Motor neuron (in vitro differentiated cells): ENCODE results near the gene LMOD2. TPM values are rescaled to one million over a fixed set of nuclear protein-coding genes. Genes with fewer than 3 reads are reported as not detected.

Source experiments
- ATAC-seq, 8 experiments: fragments of 200-7000 bp; cut with Tn5 transposase; replicated peaks in 6 of 8; 2 replicates each; pipeline ENCODE4 v1.8.0; 2021; ENCODE audit warnings: mild to moderate bottlenecking in 8 of 8, moderate library complexity in 8 of 8
- H3K27ac ChIP-seq, 2 donors: fragments of 250-450 bp; sonication (Bioruptor Pico); 2 replicates each; pipeline ENCODE4 v1.9.0; 2021; ENCODE audit warnings: antibody characterized with exemption in 2 of 2, mild to moderate bottlenecking in 2 of 2, moderate library complexity in 1 of 2
- H3K4me1 ChIP-seq, 2 donors: fragments of 250-450 bp; sonication (Bioruptor Pico); replicated peaks in 1 of 2; 2 replicates each; pipeline ENCODE4 v1.6.1; 2021; ENCODE audit warnings: antibody characterized with exemption in 2 of 2, mild to moderate bottlenecking in 2 of 2, moderate library complexity in 1 of 2
- H3K4me3 ChIP-seq, 5 donors: fragments of 250-450 bp; sonication (Bioruptor Pico); 2 replicates each; pipeline ENCODE4 v1.9.0; 2021; ENCODE audit warnings: antibody characterized with exemption in 5 of 5, mild to moderate bottlenecking in 5 of 5, moderate library complexity in 4 of 5
- WGBS, 10 experiments: fragments of 450-650 bp; shearing (Covaris generic); methylation state at CpG; one replicate each; pipeline ENCODE4 v1.0.0; 2022; 5-methylcytosine and 5-hydroxymethylcytosine counted together
- in situ Hi-C, 9 experiments: fragments of 400-800 bp; cut with MboI; loops; one replicate each; pipeline ENCODE4 v1.15.0; 2021; ENCODE audit warnings: low sequenced_read_pairs in 9 of 9, low pct_unique_long_range_greater_than_20kb in 2 of 9; ENCODE audit not compliant: unreplicated experiment in 9 of 9
- total RNA-seq, 8 experiments: library from RNA; unstranded; fragments of 300-600 nt; gene quantifications; 2 replicates each; pipeline versions ENCODE4 v1.2.3 to v1.2.4, GENCODE V29; 2022

LMOD2 gene, protein sequence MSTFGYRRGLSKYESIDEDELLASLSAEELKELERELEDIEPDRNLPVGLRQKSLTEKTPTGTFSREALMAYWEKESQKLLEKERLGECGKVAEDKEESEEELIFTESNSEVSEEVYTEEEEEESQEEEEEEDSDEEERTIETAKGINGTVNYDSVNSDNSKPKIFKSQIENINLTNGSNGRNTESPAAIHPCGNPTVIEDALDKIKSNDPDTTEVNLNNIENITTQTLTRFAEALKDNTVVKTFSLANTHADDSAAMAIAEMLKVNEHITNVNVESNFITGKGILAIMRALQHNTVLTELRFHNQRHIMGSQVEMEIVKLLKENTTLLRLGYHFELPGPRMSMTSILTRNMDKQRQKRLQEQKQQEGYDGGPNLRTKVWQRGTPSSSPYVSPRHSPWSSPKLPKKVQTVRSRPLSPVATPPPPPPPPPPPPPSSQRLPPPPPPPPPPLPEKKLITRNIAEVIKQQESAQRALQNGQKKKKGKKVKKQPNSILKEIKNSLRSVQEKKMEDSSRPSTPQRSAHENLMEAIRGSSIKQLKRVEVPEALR
- 1 to 10 TPM in 1 of 8 experiments, under 1 TPM in 6, not detected in 1; 0.05 to 1.1 (median 0.20) TPM for total RNA-seq

DNA sequence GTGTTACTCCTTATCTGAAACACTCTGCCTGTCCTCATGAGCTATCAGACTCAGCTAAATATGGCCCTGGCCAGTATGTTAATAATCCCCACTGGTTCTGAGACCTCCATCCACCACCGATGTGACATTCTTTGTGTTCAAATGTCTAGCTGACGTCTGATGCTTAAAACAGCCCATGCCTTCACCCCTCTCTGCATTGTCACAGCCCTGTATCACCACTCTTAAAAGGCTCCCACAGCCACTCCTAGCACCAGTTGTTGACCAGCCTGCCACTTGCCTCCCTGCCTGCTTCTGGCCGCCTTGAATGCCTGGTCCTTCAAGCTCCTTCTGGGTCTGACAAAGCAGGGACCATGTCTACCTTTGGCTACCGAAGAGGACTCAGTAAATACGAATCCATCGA lies at the start of gene LMOD2:
Gene LMOD2 (plus strand): TSS at position 253 of the 400 bp plus-strand sequence. CDS start 98 bp downstream, at position 351.
- 20 to 100% (median 45%) methylated on average over 1 to 4 of the region's 6 CpGs; no CpG with 5 or more reads in 2 of the 10 experiments for WGBS, 10 experiments
- in situ Hi-C loops: no loop called here
- no peak within 1 kb of the TSS for H3K27ac ChIP-seq
- no peak within 1 kb of the TSS for H3K4me3 ChIP-seq
- H3K4me1 ChIP-seq: no peaks in the 10 kb centered on the region
- no peak for ATAC-seq

DNA sequence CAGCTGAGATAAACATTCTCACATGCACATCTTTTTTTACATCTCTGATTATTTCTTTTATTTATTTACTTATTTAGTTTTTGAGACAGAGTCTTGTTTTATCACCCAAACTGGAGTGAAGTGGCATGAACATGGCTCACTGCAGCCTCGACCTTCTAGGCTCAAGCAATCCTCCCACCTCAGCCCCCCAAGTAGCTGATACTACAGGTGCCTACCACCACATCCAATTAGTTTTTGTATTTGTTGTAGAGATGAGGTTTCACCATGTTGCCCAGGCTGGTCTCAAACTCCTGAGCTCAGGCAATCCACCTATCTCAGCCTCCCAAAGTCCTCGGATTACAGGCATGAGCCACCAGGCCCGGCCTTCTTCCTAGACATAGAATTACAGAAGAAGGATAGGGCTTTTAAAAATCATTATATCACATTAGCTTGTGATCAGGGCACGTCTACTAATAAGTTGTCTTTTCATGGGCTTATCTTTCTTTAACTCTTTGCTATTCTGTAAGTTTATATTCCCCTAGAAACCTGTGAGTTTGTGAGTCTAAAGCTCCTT lies 48.2 kb upstream of the LMOD2 start:
- Histone ChIP-seq H3K4me1 (peaks cover 10 to 15% of the 10 kb centered on the region in 2 donors), H3K4me3 (no peak overlapping the region), H3K27ac (no peak overlapping the region)
- WGBS, 10 experiments: 33 to 97% (median 75%) methylated on average over 1 to 4 of the region's 4 CpGs; no CpG with 5 or more reads in 1 of the 10 experiments
- no peak for ATAC-seq
- in situ Hi-C loops: no loop called here

DNA sequence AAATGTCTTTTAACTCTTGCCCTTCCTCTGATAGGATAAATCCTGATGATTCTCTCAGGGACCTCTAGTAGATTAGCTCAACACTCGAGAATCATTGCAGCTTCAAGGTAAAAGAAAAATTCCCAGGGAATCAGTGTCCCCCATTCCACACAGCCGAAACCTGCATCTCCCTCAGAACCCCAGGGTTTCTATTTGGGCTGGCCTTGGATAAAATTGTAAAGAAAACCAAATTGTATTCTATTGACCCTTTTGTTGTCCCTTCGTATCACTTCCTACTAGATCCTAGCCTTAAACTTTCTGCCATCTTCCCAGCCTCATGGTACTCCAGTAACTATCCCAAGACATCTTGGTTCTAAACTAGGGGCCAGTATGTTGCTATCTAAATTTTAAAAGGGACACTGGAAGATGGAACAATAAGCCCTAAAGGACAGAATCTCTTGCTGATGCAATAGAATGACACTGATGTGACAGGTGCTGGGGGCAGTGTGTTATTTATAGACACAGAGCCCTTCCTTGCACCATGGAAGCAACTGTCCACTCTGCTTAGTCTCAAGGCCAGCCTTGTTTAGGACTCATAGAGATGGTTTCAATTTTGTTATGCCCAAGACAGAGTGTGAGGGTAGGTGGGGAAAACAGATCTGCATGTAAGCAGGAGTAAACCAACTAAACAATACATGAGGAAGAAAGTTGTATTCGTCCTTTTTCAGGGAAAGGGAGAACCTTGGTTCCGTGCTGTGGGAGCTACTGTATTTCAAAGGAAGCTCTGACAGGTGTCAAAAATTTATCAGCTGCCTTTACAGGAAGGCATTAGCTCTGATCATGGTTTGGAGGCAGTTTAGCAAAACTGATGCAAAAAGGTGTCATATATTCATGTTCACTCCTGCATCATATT lies 46.4 kb upstream of the LMOD2 start:
- 7 to 100% (median 80%) methylated on average over 1 to 5 of the region's 5 CpGs; no CpG with 5 or more reads in 1 of the 10 experiments for WGBS, 10 experiments
- Histone ChIP-seq H3K4me3 (no peak overlapping the region), H3K4me1 (peaks cover 10 to 15% of the 10 kb centered on the region in 2 donors), H3K27ac (peak overlapping the region in 1 of 2 donors; percentile 68)
- ATAC-seq: peak in 5 of 8 experiments; percentile 67 to 98 (median 78)
- in situ Hi-C loops: no loop called here

DNA sequence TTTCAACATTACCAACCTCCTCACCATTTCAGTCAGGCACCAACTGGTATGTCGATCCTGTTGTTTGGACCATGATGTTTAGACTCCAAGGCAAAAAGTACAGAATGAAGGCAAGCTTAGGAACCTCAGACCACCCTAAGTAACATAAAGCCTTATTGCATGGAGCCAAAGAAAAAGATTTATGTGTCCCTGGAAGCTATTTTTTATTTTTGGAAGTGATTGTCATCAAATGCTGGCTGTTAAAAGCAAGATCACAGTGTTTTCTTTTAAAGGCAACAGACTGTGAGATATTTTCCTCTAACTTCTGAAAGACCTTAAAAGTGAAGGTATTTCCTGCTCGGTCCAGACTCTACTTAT lies 45.8 kb upstream of the LMOD2 start:
- no peak overlapping the region for H3K4me3 ChIP-seq
- H3K27ac ChIP-seq: no peak overlapping the region
- 0 to 100% (median 13%) methylated on average over 1 to 2 of the region's 2 CpGs; no CpG with 5 or more reads in 3 of the 10 experiments for WGBS, 10 experiments
- H3K4me1 ChIP-seq: peaks cover 10 to 15% of the 10 kb centered on the region in 2 donors
- in situ Hi-C loops: no loop called here
- no peak for ATAC-seq

DNA sequence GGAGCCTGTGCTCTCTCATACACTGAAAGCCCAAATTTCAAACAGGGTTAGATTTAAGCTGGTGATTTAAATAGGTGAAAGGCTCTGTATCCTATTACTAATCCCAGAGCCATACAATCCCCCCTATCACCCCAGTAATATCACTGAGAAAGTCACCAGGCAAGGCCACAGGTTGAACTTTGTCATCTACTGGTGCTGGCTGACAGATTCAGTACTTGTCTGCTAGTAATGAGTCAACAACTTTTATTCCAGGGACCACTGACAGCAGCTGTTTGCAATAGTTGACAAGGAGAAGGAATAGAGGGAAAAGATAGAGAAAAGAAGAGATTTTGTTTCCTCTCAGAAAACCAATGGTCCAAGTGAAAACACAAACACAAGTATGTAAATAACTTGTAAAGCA lies 43.6 kb upstream of the LMOD2 start:
- in situ Hi-C loops: no loop called here
- ATAC-seq: no peak
- no peak overlapping the region for H3K27ac ChIP-seq
- H3K4me1 ChIP-seq: peaks cover 10 to 15% of the 10 kb centered on the region in 2 donors
- H3K4me3 ChIP-seq: no peak overlapping the region

DNA sequence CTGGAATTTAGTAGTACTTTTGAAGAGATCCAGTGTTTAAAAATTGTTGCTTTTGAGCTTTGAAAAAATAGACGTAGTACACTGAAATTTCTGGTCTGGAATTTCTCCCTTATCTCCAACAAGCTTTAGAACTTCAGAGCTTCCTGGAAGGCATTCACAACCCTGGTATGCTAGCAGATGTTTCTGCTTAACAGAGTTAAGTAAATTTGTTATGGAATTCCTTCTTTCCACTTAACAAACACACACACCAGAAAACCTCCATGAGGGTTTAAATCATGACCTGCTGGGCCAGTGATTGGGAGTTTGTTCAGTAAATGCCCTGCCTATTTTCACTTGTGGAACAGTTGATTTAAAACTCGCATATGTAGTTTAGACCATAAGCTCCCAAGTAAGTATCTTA lies 40.3 kb upstream of the LMOD2 start:
- peak in 3 of 8 experiments; percentile 30 to 72 (median 56) for ATAC-seq
- Histone ChIP-seq H3K4me1 (no peaks in the 10 kb centered on the region), H3K27ac (no peak overlapping the region), H3K4me3 (no peak overlapping the region)
- WGBS, 10 experiments: 0 to 100% (median 35%) methylated on average over 1 to 2 of the region's 2 CpGs; no CpG with 5 or more reads in 2 of the 10 experiments
- in situ Hi-C loops: no loop called here

DNA sequence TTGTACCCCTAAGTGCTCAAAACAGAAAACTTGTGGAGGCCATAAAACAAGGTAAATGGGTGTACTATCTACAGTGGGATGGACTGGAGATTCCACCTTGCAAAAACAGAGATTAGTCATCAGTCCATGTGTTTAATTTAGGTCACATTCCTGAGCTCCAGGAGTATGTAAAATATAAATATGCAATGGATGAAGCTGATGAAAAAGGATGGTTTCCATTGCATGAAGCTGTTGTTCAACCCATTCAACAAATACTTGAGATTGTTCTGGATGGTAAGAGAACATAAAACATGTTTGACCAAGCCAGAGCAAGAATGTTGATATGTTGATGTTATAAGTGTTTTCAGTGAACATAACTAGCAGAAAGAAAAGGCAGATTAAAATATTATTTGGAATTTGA lies 39.4 kb upstream of the LMOD2 start:
- Histone ChIP-seq H3K4me1 (no peaks in the 10 kb centered on the region), H3K27ac (no peak overlapping the region), H3K4me3 (no peak overlapping the region)
- in situ Hi-C loops: no loop called here
- peak in 2 of 8 experiments; percentile 25 to 60 for ATAC-seq

DNA sequence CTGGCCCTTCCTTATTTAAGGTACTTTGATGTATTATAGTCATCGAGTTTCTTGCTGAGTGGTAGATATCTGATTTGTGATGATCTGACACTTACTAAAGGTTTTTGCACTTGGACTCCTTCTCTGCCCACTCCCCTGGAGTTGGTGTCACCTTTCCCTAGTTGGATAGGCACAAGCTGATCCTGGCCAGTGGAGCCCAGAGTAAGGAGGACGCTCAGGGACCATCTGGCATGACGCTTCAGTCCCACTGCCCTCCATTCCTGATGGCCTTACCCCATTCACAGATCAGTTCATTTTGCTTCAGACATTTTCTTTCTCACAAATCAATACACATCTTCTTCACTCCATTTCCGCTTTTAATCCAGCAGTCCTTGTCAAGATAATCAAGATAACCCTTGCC lies 34.0 kb upstream of the LMOD2 start:
- ATAC-seq: no peak
- in situ Hi-C loops: no loop called here
- Histone ChIP-seq H3K27ac (no peak overlapping the region), H3K4me3 (no peak overlapping the region), H3K4me1 (peaks cover 0 to 4% of the 10 kb centered on the region in 2 donors)
- 11 to 100% (median 71%) methylated on average over 1 to 4 of the region's 4 CpGs for WGBS, 10 experiments

DNA sequence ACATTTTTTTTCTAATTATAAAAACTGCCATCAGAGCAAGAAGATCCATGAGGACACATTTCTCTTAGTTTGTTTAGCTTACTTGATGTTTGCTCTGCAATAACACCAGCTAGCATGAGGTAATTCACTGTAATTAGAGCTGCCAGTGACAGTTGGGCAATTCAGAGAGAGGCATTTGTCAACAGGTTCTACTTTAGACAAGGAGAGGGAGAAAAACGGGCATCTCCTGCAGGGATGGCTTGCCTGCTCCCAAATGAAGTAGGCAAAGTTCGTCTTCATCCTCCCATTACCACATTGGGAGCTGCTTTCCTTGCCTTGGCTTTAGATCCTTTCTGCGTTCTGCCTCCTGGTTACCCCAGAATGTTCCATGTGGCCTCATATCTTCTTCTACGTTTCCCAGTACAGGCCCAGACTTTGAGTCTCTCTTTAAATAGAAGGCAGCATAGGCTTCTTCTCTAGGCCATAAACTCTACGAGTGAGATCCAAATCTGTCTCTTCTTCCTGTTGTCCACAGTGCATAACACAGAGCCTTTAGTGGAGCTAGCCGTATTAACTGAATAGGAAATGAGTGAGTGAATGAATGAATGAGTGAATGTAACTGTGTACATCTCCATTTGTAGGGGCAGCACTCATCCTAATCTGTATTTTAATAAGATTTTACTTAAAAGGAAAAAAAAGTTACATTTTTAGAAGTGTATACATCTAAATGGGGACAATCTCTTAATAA lies 32.8 kb upstream of the LMOD2 start:
- WGBS, 10 experiments: 10 to 93% (median 85%) methylated on average over 2 to 6 of the region's 6 CpGs; no CpG with 5 or more reads in 3 of the 10 experiments
- H3K4me3 ChIP-seq: no peak overlapping the region
- ATAC-seq: peak in 3 of 8 experiments; percentile 57 to 93 (median 72)
- in situ Hi-C loops: no loop called here
- peaks cover 0 to 4% of the 10 kb centered on the region in 2 donors for H3K4me1 ChIP-seq
- no peak overlapping the region for H3K27ac ChIP-seq

DNA sequence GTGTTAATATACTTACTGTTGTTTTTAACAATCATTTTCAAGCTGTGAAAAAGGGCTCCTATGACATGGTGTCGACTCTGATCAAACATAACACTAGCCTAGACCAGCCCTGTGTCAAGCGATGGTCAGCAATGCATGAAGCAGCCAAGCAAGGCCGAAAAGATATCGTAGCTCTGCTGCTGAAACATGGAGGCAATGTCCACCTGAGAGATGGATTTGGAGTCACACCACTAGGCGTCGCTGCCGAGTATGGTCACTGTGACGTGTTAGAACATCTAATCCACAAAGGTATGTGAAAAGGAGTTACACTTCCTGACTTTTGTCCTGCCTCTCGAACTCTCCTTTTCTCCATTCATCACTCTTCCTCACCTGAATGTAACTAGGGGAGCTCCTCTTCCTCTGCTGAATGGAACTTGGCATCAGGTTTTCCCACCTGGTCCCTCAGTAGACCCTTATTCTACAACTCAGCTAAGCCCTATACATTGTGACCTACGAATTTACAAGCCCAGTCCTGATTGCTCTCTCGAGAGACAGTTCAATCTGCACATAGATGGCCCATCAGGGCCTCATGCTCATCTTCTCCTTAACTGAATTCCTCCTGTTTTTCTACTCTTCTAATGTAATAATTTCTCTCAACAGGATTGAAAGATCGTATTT lies 31.0 kb upstream of the LMOD2 start:
- ATAC-seq: peak in 2 of 8 experiments; percentile 43 to 52
- H3K4me3 ChIP-seq: no peak overlapping the region
- no peak overlapping the region for H3K27ac ChIP-seq
- H3K4me1 ChIP-seq: peaks cover 0 to 4% of the 10 kb centered on the region in 2 donors
- in situ Hi-C loops: loop anchor here in 3 of 9 experiments (25.0 kb wide), 1 partner anchor 238 kb away; no protein-coding TSS in a partner anchor
- WGBS, 10 experiments: 26 to 100% (median 69%) methylated on average over 2 to 12 of the region's 12 CpGs

DNA sequence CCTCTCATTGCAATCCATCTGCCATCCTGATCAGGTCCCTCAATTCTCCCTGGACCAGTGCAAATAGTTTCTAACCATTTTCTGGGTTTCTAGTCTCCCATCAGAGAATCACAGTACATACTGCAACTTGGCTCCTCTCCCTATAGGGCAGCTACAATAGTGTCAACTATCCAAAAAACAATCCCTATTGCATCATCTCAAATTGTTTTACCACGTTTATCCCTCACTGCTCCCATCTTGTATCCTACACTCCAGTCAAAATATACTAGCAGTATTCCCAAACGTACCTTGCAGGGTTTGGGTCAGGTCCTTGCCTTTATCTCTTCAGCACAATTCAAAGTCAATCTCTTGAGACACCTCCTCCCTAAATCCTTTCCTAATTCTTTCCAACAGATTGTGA lies 30.4 kb upstream of the LMOD2 start:
- ATAC-seq: no peak
- peaks cover 0 to 4% of the 10 kb centered on the region in 2 donors for H3K4me1 ChIP-seq
- 0 to 90% (median 83%) methylated on average over 1 to 2 of the region's 2 CpGs; no CpG with 5 or more reads in 1 of the 10 experiments for WGBS, 10 experiments
- H3K4me3 ChIP-seq: no peak overlapping the region
- no peak overlapping the region for H3K27ac ChIP-seq
- in situ Hi-C loops: loop anchor here in 3 of 9 experiments (25.0 kb wide), 1 partner anchor 237 kb away; no protein-coding TSS in a partner anchor

DNA sequence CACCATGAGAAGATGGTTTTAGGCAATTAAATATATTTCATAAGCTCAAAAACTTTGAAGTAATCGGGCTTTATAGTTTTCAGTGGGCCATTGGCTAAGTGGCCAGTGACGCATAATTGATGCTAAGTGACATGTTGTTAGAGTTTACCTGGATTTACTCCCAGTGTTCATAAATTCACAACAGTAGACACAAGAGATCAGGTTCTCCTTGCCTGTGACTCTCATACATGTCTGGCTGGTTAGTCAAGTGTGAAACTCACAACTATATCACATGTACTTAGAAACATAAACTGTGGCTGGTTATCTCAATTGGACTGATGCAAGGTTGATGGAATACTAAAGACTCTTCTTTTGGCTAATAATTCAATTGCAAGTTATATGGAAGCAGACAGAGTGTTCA lies 27.8 kb upstream of the LMOD2 start:
- Histone ChIP-seq H3K4me1 (peaks cover 0 to 1% of the 10 kb centered on the region in 2 donors), H3K27ac (no peak overlapping the region), H3K4me3 (no peak overlapping the region)
- no peak for ATAC-seq
- in situ Hi-C loops: loop anchor here in 3 of 9 experiments (25.0 kb wide), 1 partner anchor 234 kb away; no protein-coding TSS in a partner anchor
- WGBS, 10 experiments: 63 to 100% (median 88%) methylated on average over 1 to 2 of the region's 2 CpGs; no CpG with 5 or more reads in 2 of the 10 experiments
